ENCODE data around the gene NOXA1.
"Not testable (repeated sequence)": the region's sequence is repeated elsewhere in the genome, so short reads cannot be mapped to it uniquely, and the experiment has no call there.

Gene NOXA1

DNA sequence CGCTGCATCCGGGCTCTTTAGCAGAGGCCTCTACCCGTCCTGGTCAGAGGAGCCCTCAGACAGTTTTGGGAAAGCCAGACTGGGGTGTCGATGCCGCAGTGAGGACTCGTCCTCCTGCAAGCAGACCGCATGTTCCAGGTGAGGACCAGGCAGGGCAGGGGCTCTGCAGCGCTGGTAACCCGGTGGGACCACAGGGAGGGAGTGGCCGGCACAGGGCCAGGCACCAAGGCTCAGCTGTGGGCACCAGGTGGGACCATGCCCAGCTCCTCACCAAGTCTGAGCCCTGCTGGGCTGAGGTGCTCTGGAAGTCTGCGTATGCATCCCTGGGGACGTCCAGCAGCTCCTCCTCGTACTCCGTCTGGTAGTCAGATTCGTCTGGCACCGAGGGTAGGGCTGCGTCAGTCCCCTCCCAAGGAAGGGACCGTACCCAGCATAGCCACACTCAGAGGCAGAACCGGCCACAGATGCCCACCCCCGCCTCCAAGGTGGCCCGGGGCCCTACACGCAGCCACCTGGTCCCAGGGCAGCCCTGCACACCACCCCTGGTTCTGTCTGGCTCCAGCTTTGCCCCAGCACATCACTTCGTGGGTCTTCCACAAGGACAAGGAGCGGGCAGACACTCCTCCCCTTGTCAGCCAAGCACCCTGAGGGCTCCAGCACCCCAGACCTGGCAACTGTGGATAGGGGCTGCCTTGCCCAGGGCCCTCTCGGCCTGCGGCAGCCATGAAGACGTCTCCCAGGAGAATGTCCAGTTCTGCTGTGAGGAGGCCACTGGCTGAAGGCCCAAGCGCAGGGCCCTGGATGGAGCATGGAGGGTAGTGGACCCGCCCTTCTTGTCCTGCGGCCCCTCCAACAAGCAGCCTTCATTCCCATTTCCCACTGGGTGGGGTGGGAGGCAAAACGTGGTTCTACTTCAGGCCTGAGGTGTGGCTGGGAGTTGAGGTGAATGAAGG, 37.4 kb downstream of the NOXA1 start:
- H3K9me3 Mint-ChIP-seq, result no peaks in the 10 kb centered on the region
- H3K4me3 Mint-ChIP-seq, result no peak overlapping the region
- peak overlapping the region; percentile 93 for H3K27ac Mint-ChIP-seq
- H3K36me3 Mint-ChIP-seq, result peaks cover 5% of the 10 kb centered on the region
- H3K27me3 Mint-ChIP-seq, result peaks cover 10% of the 10 kb centered on the region
- peak; percentile 25 for DNase-seq
- H3K4me1 Mint-ChIP-seq, result peaks cover 40% of the 10 kb centered on the region
- CTCF ChIA-PET, result no interaction called here

DNA sequence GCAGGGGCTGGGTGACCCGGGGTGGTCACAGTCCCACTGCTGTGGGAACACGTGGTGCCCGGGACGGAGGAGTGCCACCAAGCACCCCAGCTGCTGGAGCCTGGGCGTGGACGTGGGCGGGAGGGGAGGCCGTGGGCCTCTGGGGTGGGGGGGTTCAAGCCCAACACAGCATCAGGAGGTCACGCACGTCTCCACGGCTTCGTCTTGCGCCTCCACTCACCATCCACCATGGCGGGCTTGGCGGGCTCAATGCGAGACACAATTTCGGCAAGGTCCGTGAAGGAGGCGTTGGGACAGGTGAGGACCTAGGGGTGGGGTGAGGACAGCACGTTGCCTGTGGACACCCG, 38.1 kb downstream of the NOXA1 start:
- Mint-ChIP-seq H3K4me3 (no peak overlapping the region), H3K27me3 (peaks cover 13% of the 10 kb centered on the region), H3K36me3 (peaks cover 2% of the 10 kb centered on the region), H3K9me3 (no peaks in the 10 kb centered on the region), H3K4me1 (peaks cover 36% of the 10 kb centered on the region), H3K27ac (peak overlapping the region; percentile 93)
- CTCF ChIA-PET, result interaction anchor here (1.0 to 1.3 kb wide), 2 partner anchors 16 to 39 kb away, joined by 3 to 4 read pairs; partner anchors contain the start of genes EXD3 and NOXA1
- no peak for DNase-seq

DNA sequence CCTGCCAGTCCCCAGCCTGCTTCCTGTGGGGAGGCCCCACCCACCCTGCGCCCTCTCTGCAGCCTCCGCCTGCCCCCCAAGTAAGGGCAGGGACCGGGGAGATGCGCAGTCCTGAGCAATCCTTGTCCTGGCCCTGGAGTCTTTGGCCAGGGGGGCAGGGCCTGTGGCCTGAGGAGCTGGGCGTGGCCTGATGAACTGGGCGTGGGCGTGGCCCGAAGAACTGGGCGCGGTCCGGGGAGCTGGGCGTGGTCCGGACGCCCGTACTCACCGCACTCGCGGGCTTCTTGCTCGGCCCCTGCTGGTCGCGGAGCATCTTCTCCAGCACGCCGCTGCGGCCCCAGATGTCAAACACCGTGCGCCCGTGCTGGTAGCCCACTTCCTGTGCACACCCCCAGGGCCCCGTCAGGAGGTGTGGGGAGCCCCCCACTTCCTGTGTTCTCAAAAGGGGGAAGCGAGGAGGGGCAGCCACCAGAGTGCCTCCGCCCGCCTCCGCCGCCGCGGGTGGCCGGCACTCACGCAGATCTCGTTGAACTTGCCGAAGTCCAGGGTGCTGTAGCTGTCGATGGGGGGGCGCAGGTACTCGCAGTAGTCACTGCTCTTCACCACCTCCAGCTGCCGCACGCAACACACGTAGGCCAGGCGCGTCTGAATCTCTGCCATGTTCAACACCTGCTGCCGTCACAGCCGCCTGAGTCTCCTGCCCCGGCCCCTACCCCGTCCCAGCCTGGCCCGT, 38.6 kb downstream of the NOXA1 start:
- H3K9me3 Mint-ChIP-seq, result no peaks in the 10 kb centered on the region
- no peaks in the 10 kb centered on the region for H3K36me3 Mint-ChIP-seq
- CTCF ChIA-PET, result interaction anchor here (1.0 to 1.3 kb wide), 2 partner anchors 16 to 39 kb away, joined by 3 to 4 read pairs; partner anchors contain the start of genes EXD3 and NOXA1
- H3K4me3 Mint-ChIP-seq, result peak overlapping the region; percentile 63
- peaks cover 19% of the 10 kb centered on the region for H3K27me3 Mint-ChIP-seq
- peak; percentile 89 for DNase-seq
- peak overlapping the region; percentile 93 for H3K27ac Mint-ChIP-seq
- peaks cover 35% of the 10 kb centered on the region for H3K4me1 Mint-ChIP-seq

DNA sequence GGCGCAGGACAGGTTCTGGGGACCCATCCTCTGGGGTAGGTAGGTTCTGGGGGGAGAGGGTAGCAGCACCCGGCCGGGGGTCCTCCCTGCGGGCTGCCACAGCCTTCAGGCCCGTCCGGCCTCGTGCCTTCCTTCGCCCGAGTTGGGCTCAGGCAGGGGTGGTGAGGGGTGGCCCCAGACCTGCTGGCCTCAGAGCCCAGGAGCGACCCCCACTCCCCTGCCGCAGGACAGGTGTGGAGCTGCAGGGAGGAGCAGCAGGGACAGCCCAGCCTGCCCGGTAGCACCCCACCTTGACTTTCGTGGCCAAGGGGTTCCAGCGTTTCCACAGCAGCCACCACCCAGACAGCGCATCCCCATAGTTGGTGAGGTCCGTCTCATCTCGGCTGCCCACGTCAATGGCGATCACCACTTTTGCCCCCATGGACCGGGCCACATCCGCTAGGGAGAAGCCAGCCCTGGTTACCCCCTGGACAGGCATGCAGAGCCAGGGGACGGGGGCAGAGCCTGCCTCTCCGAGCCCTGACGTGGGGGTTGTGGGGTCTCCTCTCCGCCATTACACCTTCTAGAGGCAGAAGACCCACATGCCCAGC, 39.3 kb downstream of the NOXA1 start:
- Mint-ChIP-seq H3K27ac (peak overlapping the region; percentile 93), H3K27me3 (peaks cover 24% of the 10 kb centered on the region), H3K4me1 (peaks cover 33% of the 10 kb centered on the region), H3K36me3 (no peaks in the 10 kb centered on the region), H3K9me3 (no peaks in the 10 kb centered on the region), H3K4me3 (peak overlapping the region; percentile 63)
- DNase-seq, result peak; percentile 20
- CTCF ChIA-PET, result interaction anchor here (1.0 to 1.3 kb wide), 2 partner anchors 17 to 40 kb away, joined by 3 to 4 read pairs; partner anchors contain the start of genes EXD3 and NOXA1

DNA sequence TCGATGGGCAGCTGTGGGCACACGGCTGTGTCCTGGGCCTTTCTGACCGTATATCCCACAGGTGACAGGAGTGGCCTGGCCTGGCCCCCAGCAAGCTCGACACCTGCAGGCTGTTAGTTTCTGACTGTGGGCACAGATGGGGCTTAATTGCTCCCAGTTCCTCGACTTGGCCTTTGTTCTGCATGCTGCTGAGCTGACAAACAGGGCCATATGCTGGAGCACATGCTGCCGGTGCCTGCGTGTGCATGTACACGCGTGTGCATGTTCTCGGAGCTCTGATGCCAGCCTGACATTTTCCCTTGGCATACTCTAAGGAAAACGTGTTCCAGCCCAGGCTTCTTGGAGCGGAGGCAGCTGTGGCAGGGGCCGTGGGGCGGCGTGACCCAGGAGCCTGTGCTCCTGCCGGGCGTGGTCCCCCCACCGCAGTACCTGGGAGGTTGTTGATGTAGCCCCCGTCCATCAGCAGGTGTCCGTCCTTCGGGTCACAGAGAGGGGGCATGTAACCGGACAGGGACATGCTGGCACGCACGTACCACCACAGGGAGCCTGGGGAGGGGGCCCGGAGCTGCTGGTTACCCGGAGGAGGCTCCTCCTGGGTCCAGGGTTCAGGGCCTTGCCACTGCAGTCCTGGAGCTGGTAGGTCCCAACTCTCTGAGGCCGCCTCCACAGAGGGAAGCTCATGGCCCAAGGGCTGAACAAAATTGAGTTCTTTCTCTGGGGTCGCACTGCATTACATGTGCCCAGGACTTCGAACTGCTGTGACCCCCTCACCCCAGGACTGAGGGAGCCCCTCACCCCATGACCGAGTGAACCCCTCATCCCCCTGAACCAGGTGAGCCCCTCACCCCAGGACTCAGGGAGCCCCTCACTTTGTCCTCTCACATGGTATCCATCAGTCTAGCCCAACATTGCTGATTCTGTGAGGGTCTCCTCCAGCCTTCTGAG, 40.1 kb downstream of the NOXA1 start:
- peak; percentile 17 for DNase-seq
- Mint-ChIP-seq H3K4me1 (peaks cover 33% of the 10 kb centered on the region), H3K27ac (peak overlapping the region; percentile 77), H3K27me3 (peaks cover 30% of the 10 kb centered on the region), H3K4me3 (no peak overlapping the region), H3K9me3 (no peaks in the 10 kb centered on the region), H3K36me3 (no peaks in the 10 kb centered on the region)
- CTCF ChIA-PET, result no interaction called here

DNA sequence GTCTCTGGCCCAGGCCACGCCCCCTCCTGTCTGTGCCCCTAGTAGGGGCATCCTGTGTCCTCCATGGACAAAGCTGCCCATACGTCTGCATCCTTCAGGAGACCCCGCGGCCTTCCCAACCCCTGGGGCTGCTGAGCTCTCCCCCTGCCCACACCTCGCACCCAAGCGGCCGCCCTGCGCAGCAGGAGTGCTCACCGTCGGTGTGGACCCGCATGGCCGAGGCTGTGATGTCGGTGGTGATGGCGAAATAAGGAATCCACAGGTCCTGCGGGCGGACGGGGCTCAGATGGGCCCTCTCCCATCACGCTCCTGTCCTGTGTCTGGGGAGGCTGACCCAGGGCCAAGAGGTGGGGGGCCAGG, 40.7 kb downstream of the NOXA1 start:
- H3K4me3 Mint-ChIP-seq, result no peak overlapping the region
- H3K9me3 Mint-ChIP-seq, result no peaks in the 10 kb centered on the region
- CTCF ChIA-PET, result no interaction called here
- peaks cover 33% of the 10 kb centered on the region for H3K27me3 Mint-ChIP-seq
- H3K4me1 Mint-ChIP-seq, result peaks cover 33% of the 10 kb centered on the region
- H3K27ac Mint-ChIP-seq, result no peak overlapping the region
- no peaks in the 10 kb centered on the region for H3K36me3 Mint-ChIP-seq
- DNase-seq, result peak; percentile 11

DNA sequence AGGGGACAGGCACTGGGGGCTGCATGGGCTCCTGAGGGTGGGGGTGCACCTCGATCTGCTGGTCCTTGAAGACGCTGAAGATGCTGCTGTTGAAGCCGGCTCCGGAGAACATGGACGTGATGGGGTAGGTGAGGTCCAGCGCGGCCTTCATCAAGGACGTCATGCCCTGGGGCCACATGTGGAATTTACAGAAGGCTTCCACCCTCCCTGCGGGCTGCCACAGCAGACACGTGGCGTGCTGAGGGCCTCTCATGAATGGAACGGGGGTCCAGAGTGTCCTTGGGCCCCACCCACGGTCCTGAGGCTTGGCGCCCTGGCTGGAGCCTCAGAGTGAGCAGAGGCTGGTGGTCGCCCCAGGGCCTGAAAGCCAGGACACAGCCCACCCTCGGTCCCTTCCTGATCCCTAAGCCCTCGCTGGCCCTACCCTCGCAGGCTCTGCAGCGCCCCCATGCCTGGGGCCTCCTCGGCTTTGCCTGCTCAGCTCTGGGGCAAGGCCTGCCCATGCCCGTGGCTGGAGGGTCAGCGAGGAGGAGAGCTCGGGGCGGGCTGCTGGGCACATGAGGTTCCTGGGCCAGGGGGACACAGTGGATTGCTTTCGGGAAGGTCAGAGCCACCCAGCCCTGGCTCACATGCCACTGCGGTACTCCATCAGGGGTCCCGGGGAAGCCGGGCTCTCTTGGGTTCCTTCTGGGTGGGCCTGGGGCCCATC, 41.3 kb downstream of the NOXA1 start:
- peak; percentile 17 for DNase-seq
- CTCF ChIA-PET, result no interaction called here
- Mint-ChIP-seq H3K36me3 (no peaks in the 10 kb centered on the region), H3K9me3 (no peaks in the 10 kb centered on the region), H3K27ac (no peak overlapping the region), H3K4me3 (no peak overlapping the region), H3K27me3 (peaks cover 38% of the 10 kb centered on the region), H3K4me1 (peaks cover 32% of the 10 kb centered on the region)

DNA sequence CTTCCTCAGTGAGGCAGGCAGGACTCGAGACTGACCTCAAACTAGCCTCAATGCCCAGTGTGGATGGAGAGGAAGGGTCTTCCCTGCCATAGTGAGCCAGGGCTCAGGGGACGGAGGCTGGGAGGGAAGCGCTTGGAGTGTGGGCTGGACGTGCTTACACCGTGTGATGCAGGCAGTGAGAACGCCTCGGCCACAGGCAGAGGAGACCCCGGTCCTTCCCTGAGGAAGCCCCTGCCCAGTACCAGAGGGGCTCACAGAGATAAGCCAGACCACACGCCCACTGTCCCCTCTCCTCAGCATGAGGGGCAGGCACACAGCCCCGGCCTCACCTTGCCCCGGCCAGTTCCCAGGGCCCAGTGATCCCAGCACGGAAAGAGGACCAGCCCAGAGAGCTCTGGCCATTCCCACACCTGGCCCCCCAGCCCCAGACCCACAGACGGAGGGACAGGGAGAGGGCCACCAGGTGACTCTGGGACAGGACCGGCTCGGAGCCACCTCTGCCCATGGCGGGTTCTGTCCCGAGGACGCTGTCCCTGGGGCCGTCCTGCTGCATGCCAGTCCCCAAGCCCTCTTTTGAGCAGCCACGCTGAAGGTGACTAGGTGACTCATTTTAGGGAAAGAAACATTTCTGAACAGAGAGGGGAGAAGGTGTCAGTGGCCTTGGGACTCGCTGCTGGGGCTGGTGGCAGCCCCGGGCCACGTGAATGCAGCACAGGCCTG, 42.0 kb downstream of the NOXA1 start:
- no peak overlapping the region for H3K4me3 Mint-ChIP-seq
- no peak overlapping the region for H3K27ac Mint-ChIP-seq
- CTCF ChIA-PET, result no interaction called here
- no peaks in the 10 kb centered on the region for H3K9me3 Mint-ChIP-seq
- no peaks in the 10 kb centered on the region for H3K36me3 Mint-ChIP-seq
- DNase-seq, result peak; percentile 13
- peaks cover 25% of the 10 kb centered on the region for H3K4me1 Mint-ChIP-seq
- H3K27me3 Mint-ChIP-seq, result peaks cover 41% of the 10 kb centered on the region

DNA sequence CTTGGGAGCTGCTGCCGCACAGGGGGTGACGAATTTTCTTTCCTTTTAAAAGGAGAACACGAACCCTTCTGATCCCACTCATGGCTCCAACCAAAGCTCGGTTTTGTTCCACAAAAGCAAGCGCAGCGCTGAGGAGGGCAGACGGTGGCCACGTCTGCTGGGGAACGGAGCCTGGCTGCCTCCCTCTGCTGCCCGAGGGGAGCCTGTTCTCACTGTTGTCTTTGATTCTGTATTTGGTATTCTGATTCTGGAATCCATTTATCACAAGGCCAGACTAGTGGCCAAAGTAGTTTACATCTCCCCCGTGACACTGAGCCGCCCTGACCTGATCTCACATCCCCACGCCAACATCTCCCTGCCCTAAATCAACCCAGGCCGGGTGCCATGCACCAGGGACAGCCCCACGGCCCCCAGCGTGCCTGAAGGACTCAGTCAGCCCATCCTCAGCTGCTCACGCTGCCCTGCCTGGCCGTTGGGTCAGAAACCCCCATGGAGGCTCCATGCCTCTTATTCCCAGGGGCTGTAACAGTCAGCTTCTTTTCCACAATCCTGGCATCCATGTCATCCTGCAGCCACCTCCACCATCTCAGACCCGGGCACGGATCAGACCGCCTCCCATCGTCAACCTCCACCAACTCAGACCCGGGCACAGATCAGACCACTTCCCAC, 42.7 kb downstream of the NOXA1 start:
- CTCF ChIA-PET, result no interaction called here
- Mint-ChIP-seq H3K36me3 (no peaks in the 10 kb centered on the region), H3K4me3 (no peak overlapping the region), H3K4me1 (peaks cover 24% of the 10 kb centered on the region), H3K27me3 (peaks cover 48% of the 10 kb centered on the region), H3K9me3 (no peaks in the 10 kb centered on the region), H3K27ac (peak overlapping the region; percentile 0)
- DNase-seq, result peak; percentile 16

DNA sequence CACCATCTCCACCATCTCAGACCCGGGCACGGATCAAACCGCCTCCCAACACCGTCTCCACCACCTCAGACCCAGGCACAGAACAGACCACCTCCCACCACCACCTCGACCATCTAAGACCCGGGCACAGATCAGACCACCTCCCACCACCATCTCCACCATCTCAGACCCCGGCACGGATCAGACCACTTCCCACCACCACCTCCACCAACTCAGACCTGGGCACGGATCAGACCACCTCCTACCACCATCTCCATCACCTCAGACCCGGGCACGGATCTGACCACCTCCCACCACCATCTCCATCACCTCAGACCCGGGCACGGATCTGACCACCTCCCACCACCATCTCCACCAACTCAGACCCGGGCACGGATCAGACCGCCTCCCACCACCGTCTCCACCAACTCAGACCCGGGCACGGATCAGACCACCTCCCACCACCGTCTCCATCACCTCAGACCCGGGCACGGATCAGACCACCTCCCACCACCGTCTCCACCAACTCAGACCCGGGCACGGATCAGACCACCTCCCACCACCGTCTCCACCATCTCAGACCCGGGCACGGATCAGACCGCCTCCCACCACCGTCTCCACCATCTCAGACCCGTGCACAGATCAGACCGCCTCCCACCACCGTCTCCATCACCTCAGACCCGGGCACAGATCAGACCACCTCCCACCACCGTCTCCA, 43.3 kb downstream of the NOXA1 start:
- H3K27ac Mint-ChIP-seq, DNase-seq, H3K36me3 Mint-ChIP-seq, H3K9me3 Mint-ChIP-seq, CTCF ChIA-PET, H3K4me3 Mint-ChIP-seq: not testable (repeated sequence)
- H3K27me3 Mint-ChIP-seq, result peaks cover 50% of the 10 kb centered on the region
- H3K4me1 Mint-ChIP-seq, result peaks cover 18% of the 10 kb centered on the region

DNA sequence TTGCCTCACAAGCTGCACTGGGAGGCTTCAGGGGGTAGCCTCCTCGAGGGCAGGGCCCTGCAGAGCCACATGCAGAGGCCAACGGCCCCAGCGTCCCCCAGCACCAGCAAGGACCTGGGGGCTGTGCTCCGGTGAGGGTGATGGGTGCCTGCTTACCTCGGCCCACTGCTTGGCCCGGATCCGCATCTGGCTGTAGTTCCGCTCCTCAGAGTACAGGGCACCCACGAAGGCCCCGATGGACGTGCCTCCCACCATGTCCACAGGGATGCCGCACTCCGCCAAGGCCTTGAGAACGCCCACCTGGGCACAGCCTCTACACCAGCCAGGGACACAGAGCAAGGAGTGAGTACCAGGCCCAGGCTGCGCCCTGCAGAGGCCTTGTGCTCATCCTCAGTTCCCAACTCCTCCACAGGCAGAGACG, 44.0 kb downstream of the NOXA1 start:
- DNase-seq, result peak; percentile 10
- no peak overlapping the region for H3K27ac Mint-ChIP-seq
- no peak overlapping the region for H3K4me3 Mint-ChIP-seq
- no peaks in the 10 kb centered on the region for H3K9me3 Mint-ChIP-seq
- CTCF ChIA-PET, result no interaction called here
- H3K27me3 Mint-ChIP-seq, result peaks cover 44% of the 10 kb centered on the region
- H3K36me3 Mint-ChIP-seq, result no peaks in the 10 kb centered on the region
- peaks cover 11% of the 10 kb centered on the region for H3K4me1 Mint-ChIP-seq

DNA sequence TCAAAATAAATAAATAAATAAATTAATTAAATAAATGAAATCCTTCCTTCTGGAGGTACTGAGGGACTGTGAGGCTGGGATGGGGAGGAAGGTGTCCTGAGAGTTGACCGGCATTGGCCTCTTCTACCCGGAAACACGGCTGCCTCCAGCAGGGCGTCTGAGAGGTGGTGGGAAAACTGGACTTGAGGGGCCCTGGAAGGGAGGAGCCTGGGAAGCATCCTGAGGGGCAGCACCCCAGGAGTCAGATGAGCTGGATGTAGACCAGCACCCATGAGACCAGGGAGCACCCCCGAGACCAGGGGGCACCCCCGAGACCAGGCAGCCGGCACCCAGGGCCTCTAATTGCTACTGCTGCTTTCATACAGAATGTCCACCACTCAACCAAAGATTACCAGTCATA, 44.7 kb downstream of the NOXA1 start:
- CTCF ChIA-PET, result interaction anchor here (0.6 kb wide), 1 partner anchor 67 kb away, joined by 3 read pairs; no protein-coding TSS in a partner anchor
- Mint-ChIP-seq H3K27me3 (peaks cover 44% of the 10 kb centered on the region), H3K4me1 (peaks cover 10% of the 10 kb centered on the region), H3K9me3 (peaks cover 2% of the 10 kb centered on the region), H3K36me3 (no peaks in the 10 kb centered on the region), H3K27ac (no peak overlapping the region), H3K4me3 (no peak overlapping the region)
- no peak for DNase-seq
